CD4-positive, CD25-positive, alpha-beta regulatory T cell (primary cell): ENCODE measurements around the gene DCK. TPM values are rescaled to one million over a fixed set of nuclear protein-coding genes. Genes with fewer than 3 reads are reported as not detected.

Experiments used
- polyA plus RNA-seq, 4 donors: library from polyadenylated mRNA; unstranded; fragments of 300-500 nt; fragmentation: Illumina TruSeq; gene quantifications; one replicate each; pipeline ENCODE4 v1.2.3, GENCODE V29; 2021
- total RNA-seq: library from RNA; stranded (reverse); gene quantifications from one replicate; pipeline ENCODE4 v1.2.3, GENCODE V29; 2022

DCK gene
- total and polyA plus RNA-seq, 5 donors from 2014 or later: 33.1 to 118 (median 114) TPM

Other genes starting within 250 kb of the DCK start
- 46.0 TPM for gene GRSF1, start 153.8 kb upstream of the DCK start, total RNA-seq
- 100 to 1,000 TPM; 101 to 115 (median 110) TPM for gene GRSF1, start 153.8 kb upstream of the DCK start, polyA plus RNA-seq
- gene MOB1B, start 91.3 kb upstream of the DCK start, total RNA-seq: 17.7 TPM
- gene MOB1B, start 91.3 kb upstream of the DCK start, polyA plus RNA-seq: 1 to 10 TPM in 3 of 4 donors, under 1 TPM in 1; 0.96 to 2.0 (median 1.2) TPM